ENCODE results near the gene MAF.

The MAF gene

GRCh38 chr16:79587897-79588296 lies 12.6 kb downstream of the MAF start:
- no peak for DNase-seq (ENCODE audit: low read depth)

DNA sequence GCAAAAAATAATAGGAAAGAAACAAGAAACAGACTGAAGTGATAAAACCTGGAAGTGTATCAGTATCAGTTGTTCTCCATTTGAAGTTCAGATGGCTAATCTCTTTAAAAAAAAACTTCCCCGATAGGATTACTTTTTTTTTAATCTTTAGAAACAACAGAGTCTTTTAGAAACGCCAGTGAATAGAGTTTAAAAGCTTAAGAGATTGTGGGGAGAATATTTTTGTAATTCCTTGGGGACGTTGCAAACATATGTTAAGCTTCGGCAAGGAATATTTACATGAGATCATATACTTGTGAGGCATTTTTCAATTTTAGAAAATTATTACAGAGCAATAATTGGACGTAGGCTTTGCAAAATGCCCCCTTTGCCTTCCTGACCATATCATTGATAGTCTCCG lies 13.2 kb downstream of the MAF start:
- no peak for DNase-seq (ENCODE audit: low read depth)

DNA sequence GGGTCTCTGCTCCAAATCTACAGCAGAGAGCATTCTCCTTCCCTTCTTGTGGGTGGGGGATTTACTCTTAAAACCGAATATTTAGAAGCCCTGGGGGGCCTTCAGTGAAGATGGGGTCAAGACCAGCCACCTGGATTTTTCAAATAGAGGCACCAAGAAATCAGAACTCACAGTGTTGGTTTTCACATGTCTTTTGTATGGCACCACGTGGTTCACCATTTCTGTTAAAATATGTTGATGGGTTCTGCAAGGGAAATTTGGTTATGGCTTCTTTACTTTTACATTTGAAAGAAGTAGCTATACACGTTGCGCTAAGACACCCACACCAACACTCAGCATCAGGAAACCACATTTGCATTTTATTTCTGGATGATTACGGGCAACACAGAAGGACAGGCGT lies 17.7 kb downstream of the MAF start:
- DNase-seq (ENCODE audit: low read depth), result no peak

GRCh38 chr16:79580453-79581191 lies 19.9 kb downstream of the MAF start:
- DNase-seq (ENCODE audit: low read depth), result no peak

DNA sequence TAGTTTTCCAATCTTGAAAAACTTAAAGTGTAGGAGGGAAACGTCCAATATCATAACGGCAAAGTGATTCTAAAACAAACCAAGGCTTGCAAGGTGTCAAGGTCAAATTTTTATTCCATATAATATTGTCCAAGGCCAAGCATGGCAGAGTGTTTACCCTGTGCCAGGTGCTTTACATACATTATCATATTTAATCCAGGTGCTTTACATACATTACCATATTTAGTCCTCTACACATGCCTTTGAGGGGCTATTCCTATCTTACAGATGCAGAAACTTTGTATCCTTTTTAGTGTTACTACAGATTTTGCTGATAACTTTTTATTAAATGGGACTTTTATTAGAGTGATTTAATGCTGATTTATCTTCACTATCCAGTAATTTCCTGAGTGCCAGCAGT lies 23.9 kb downstream of the MAF start:
- no peak for DNase-seq (ENCODE audit: low read depth)

DNA sequence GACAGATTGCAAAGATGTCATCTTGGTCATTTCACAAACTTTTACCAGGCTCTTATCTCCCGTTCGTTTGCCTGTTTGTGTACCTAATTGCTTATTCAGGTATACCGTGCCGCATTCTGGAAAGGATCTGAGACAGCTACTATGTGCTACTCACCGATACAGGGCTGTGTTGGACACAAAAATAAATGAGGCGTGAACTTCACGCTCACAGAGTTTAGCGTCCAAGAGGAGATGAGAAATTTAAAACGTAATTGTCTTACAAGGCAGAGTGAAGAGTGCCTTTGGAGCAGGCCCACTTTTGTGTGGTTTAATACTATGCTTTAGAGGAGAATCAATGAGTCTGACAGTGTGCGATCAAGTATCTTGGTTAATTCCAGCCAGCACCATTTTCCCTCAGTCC lies 26.7 kb downstream of the MAF start:
- no peak for DNase-seq (ENCODE audit: low read depth)

GRCh38 chr16:79573071-79573470 lies 27.5 kb downstream of the MAF start:
- no peak for DNase-seq (ENCODE audit: low read depth)

- no peak for DNase-seq (ENCODE audit: low read depth)
Observed at GRCh38 chr16:79571903-79572535, 28.5 kb downstream of the MAF start.

DNA sequence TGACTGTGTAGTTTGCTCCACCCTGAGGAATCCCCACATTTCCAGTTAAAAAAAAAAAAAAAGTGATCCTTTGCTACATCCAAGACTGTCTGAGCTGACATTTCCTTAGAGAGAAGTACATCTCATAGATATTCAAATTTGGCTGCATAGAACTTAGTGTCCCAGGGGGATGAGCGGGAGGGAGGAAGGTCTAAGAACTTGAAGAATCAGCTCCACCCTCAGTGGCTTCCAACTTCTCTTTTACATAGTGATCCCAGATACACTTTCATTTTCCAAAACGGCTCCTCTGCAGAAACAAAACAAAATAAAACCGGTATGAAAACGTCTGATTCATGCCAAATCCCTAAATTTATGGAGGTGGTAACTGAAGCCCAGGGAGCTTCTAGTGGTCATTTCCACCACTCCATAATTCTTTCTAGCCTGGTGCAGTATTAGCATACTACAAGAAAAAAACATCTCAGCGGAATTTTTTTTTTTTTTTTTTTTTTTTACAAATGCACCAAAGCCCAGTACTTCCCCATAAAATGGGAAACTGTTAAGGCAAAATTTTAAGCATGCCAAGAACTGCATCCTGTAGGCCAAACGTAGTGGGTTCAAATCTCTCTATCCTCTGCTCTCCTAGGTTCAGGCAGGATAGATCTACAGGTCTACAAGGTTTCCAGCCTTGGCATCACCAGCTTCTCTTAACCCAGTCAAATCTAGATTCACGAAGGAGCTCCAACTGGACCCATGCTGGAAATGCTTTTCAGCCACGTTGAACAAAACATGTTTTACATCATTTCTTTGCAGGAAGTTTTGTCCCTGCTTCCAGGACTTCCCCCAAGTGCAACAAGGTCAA lies 29.3 kb downstream of the MAF start:
- DNase-seq (ENCODE audit: low read depth), result no peak

DNA sequence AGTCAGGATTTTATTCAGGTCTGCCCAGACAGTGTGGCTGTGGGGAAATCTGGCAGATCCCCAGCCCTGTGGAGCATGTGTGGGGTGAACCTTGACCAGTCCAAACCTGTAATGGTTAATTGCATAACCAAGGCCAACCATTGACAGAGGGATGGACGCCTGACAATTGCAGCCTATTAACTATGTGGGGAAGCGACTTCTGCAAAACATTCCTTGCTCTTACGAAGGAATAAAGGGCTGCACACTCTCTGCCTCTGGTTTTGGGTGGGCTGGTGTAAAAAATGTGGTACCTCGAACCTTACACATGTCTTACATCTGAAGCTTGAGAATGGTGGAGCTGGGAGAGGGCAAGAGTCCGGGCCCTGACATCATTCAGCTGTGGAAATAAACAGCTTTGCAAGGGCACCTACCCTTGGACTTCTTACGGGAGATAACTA lies 35.8 kb downstream of the MAF start:
- DNase-seq (ENCODE audit: low read depth), result no peak

DNA sequence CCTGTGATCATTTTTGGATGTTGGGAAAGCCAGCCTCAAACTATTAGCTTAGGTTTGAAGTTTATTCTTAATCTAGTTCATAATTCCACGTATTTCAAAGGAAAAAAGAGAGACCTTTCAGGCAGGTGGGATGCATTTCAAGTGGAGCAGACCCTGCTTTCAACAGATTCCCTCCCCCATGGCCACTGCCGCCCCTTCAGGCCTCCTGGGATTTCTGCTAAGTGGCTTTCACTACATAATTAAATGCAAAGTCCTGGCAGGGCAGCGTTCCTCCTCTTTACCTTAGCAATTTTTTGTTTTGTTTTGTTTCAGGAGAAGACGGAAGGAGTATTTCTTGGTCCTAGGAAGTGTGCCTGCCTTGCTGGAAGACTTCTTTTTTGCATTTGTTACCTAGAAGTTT lies 36.6 kb downstream of the MAF start:
- no peak for DNase-seq (ENCODE audit: low read depth)

DNA sequence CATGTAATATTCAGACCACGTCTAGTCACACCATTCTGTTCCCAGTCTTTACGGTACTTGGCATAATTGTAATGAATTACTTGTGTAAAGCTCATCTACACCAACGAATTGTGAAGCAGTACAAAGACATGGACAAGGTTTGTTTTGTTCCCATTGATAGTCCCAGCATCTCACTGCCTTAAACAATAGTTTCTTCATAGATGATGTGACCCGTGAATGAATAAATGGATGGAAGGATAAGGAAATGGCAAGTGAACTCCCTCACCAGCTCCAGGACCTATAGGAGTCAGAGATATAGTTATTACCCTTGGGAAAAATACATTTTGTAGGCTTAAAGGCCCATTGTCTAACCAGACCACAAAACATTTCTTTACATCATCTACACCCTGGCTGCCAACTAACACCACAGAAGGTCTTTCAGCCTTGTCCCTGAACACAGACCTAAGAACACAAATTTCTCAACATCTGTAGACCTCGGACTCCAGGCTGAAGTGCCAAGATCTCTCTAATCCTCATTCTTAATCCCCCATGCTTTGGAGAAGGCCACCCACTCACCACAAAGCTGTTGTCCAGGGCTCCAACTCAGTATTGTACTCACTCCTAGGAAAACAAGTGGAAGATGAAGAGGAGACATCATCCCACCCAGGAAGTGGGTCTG lies 38.2 kb downstream of the MAF start:
- DNase-seq (ENCODE audit: low read depth), result no peak

DNA sequence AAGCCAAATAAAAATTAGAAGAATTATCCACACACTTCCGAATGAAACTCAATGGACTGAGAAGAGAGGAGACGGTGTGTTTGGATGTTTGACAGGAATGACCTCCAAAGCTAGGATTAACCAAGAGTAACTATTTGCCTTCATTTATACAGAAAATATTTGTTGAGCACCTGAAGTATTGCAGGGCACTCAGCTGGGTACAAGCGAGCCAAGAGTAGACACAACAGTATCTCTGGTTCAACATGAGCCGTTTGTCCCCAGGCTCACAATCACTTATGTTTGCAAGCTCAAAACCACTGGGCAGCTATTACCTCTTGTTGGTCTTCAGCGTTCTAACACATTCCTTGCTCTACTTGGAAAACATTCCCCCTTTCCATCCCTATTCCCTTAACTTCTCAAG lies 38.8 kb downstream of the MAF start:
- DNase-seq (ENCODE audit: low read depth), result no peak

DNA sequence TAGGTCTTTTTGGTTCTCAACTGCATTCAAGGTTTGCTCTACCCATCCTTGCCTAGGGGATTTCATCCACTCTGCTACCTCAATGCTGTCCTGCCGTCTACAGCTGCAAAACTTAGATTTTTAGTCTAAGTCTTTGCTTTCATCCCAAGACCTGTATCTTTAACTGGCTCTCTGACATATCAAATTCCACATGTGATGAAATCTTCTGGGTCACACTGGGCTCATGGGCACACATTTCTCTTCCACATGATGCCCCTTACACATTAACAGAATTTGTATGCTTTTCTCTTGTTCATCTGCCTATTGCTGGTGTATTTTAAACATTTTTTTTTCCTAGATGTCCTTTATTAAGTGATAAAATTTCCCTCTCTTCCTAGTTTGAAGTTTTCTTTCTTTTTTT lies 39.6 kb downstream of the MAF start:
- DNase-seq (ENCODE audit: low read depth), result no peak

- DNase-seq (ENCODE audit: low read depth), result no peak
Observed at GRCh38 chr16:79560318-79560717, 40.2 kb downstream of the MAF start.

GRCh38 chr16:79559532-79559931 lies 41.0 kb downstream of the MAF start:
- no peak for DNase-seq (ENCODE audit: low read depth)

DNA sequence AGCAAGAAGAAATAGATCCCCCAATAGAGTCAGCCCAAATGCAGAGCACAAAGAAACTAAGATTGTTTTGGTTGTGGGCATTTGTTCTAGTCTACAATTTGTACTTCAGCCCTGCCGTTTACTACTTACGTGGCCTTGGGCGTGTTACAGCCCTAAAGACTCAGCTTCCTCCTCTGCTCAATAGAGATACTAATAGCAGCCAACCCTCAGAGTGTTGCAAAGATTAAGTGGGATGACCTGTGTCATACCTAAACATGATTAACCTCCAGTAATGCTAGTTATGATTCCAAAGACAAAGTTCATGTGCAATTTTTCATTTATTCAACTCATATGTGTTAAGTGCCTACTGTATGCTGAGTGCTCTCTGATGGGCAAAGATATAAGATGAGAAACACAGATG lies 43.1 kb downstream of the MAF start:
- DNase-seq (ENCODE audit: low read depth), result no peak

- DNase-seq (ENCODE audit: low read depth), result no peak
Observed at GRCh38 chr16:79554912-79555311, 45.6 kb downstream of the MAF start.

DNA sequence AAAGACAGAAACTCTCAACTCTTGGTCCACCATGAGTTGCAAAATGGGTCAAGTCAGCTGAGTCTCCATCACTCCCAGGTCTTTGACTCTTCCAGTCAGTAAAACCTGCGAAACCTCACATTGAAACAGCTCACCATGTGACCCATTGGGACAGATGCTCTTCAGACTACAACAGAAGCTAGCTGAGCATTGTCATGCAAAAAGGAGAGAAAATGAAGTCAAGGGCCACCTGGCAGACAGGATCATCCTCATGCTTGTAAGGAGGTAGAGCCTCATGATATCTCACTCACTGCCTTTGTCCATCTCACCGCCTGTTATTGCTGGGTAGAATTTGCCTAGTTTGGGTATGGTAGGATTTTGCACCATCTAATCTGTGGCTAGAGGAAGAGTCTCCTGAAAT lies 50.2 kb downstream of the MAF start:
- no peak for DNase-seq (ENCODE audit: low read depth)

DNA sequence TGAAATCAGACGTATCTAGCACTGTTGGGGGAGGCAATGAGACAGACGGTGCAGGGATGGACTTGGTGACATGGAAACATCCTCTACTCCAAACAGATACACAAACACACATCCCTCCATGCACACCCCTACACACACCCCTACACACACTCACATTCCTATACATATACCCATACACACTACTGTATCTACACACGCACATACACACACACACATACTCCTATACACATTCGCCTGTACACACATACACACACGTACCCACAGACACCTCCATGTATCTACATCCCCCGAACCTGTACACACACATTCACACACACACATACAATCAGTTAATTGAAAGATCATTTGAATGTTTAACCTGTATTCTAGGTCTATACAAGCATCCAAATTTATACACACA lies 53.5 kb downstream of the MAF start:
- DNase-seq (ENCODE audit: low read depth), result no peak

Data from activated T-cell treated with anti-CD3 and anti-CD28 coated beads for 1 hour (primary cell).